Suprapubic skin (tissue), 3 donors: Measurements from ENCODE around the gene MAP3K20.

Experiments used
- EP300 ChIP-seq: sonication (generic); formaldehyde crosslinking; IDR thresholded peaks from one replicate; pipeline ENCODE4 v1.6.1; 2017; ENCODE audit warnings: antibody characterized with exemption
- POLR2A ChIP-seq, 2 donors: fragments of 450-650 bp; IDR thresholded peaks; one replicate each; pipeline ENCODE4 v1.6.1; 2017; ENCODE audit warnings: antibody characterized with exemption in 2 of 2, mild to moderate bottlenecking in 2 of 2, moderate library complexity in 2 of 2
- TF ChIP-seq, protein P1 (sequence below), 2 donors: fragments of 200-600 bp in 1 of 2; fragments of 450-650 bp in 1 of 2; sonication (generic) in 1 of 2; IDR thresholded peaks; one replicate each; pipeline ENCODE4 v1.5.1; 2016 to 2019; ENCODE audit warnings: antibody characterized with exemption in 2 of 2, mild to moderate bottlenecking in 1 of 2, moderate library complexity in 1 of 2

GRCh38 chr2:173099804-173100203, 24.2 kb downstream of the MAP3K20 start:
- TF ChIP-seq, protein P1, sequence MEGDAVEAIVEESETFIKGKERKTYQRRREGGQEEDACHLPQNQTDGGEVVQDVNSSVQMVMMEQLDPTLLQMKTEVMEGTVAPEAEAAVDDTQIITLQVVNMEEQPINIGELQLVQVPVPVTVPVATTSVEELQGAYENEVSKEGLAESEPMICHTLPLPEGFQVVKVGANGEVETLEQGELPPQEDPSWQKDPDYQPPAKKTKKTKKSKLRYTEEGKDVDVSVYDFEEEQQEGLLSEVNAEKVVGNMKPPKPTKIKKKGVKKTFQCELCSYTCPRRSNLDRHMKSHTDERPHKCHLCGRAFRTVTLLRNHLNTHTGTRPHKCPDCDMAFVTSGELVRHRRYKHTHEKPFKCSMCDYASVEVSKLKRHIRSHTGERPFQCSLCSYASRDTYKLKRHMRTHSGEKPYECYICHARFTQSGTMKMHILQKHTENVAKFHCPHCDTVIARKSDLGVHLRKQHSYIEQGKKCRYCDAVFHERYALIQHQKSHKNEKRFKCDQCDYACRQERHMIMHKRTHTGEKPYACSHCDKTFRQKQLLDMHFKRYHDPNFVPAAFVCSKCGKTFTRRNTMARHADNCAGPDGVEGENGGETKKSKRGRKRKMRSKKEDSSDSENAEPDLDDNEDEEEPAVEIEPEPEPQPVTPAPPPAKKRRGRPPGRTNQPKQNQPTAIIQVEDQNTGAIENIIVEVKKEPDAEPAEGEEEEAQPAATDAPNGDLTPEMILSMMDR (IDR thresholded peaks at IDR 0.05): no peak
- TF ChIP-seq POLR2A (IDR thresholded peaks at IDR 0.05) (no peak), EP300 (no peak)
